NCI-H2107 treated with DMSO at 0.1 percent for 48 hours (cell line): ENCODE measurements around the gene IFI27L2.

Experiments
- DNase-seq: peaks from one replicate; lab custom pipeline; 2025; ENCODE audit not compliant: unreplicated experiment; lab: John Stamatoyannopoulos, UW

The IFI27L2 gene

DNA sequence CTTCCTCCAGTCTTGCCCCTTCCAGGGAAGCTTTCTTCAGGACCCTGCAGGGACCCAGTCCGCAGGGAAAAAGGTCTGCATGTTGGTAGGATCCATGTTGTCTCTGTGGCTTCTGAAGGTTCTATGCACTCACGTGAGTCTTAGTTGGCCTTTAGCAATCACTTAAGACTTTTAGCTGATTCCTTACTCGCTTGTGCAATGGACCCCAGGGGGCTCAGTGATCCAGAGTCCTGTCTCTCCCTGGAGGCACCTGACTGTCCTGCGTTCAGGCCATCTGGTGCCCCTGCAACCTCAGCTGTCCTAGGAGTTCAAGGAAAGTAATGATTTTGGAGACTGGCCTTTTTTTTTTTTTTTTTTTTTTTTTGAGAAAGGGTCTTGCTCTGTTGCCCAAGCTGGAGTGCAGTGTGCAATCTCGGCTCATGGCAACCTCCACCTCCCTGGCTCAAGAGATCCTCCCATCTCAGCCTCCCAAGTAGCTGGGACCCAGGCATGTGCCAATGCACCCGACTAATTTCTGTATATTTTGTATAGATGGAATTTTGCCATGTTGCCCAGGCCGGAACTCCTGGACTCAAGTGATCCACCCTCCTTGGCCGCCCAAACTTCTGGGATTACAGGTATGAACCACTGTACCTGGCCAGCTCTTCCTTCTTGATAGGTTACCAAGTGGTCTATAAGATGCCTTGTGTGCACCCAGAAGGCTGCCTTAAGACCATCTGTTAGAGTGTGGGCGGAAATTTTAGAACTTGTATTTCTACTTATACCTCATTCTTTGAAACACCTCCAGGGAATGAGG lies 4.6 kb downstream of the IFI27L2 start:
- DNase-seq = no peak

DNA sequence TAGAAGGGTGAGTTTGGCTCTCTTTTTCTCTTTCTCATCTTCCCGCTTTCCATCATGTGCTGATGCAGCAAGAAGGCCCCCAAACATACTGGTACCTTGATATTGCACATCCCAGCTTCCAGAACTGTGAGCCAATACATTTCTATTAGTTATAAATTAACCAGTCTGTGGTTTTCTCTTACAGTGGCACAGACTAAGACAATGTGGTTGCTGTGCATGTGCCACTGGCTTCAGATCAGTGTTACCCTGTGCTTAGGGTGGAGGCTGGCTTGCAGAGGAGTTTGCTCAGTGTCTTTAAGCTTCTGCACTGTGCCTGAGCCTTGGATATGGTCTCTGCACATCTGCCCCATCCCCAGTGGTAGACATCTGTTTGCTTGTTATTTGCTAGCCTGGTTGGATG lies 5.5 kb downstream of the IFI27L2 start:
- DNase-seq = no peak

- no peak for DNase-seq
Observed at GRCh38 chr14:94123296-94123695, 6.1 kb downstream of the IFI27L2 start.

- DNase-seq = no peak
Observed at GRCh38 chr14:94122438-94122837, 7.0 kb downstream of the IFI27L2 start.

DNA sequence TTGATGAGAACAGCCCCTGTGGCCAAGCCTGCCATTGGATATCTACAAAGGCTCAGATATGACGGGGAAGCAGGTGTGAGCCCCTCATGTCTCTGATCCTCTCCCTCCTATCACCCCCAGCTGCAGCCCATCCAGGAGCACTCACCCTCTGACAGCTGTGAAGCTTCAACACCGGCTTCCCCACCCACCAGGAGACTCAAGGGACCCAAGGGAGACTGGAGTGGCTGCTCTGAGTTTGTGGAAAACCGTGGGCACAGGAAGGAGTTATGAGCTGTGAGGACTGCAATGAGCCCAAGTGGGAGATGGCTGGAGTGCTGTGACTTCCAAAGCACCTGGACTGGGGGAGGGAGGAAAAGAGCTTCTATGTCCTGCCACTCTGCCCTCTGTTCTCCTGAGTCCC lies 7.9 kb downstream of the IFI27L2 start:
- no peak for DNase-seq

- no peak for DNase-seq
Observed at GRCh38 chr14:94120667-94121340, 8.6 kb downstream of the IFI27L2 start.

GRCh38 chr14:94119071-94119470 lies 10.3 kb downstream of the IFI27L2 start:
- DNase-seq = no peak

DNA sequence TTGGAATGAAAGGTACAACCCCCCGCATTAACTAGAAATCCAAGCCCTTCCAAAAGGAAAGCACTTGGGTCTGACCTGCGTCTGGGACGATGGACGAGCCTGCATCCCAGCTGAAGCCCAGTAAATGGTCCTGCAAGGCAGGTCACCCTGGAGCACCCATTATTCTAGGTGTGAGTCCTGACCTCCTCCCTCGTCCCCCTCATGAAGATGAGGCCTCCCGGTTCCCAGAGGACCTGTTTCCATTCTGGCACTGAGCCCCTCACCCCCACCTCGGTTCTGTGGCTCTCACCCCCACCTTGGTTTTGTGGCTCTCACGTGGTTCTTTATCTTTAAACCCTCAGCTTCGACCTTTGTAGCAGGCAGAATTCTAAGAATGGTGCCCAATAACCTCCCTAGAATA lies 11.5 kb downstream of the IFI27L2 start:
- DNase-seq = no peak

- DNase-seq = no peak
Observed at GRCh38 chr14:94116701-94117100, 12.7 kb downstream of the IFI27L2 start.

GRCh38 chr14:94115631-94116030 lies 13.8 kb downstream of the IFI27L2 start:
- no peak for DNase-seq

- no peak for DNase-seq
Observed at GRCh38 chr14:94115058-94115591, 14.3 kb downstream of the IFI27L2 start.

DNA sequence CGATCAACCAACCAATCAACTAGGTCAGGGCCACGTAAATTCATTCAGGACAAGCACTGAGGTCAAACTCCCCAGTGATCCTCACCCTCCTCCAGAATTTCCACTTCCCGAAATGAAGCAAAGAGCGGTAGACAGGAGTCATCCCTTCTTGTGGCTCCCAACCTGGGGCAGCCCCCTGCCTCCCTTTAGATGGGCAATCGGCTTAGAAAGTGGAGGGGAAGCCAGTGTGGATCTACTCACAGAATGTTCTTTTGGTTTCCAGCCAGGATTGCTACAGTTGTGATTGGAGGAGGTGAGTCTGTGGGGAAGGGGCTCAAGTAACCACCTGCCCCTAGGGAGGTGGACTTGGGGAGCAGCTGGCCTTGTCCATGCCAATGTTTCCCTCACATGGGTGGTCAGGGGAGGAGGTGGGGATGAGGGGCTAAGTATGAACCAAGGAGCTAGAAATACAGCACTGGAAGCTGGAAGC lies 14.8 kb downstream of the IFI27L2 start:
- DNase-seq = no peak

- DNase-seq = no peak
Observed at GRCh38 chr14:94113908-94114588, 15.4 kb downstream of the IFI27L2 start.

DNA sequence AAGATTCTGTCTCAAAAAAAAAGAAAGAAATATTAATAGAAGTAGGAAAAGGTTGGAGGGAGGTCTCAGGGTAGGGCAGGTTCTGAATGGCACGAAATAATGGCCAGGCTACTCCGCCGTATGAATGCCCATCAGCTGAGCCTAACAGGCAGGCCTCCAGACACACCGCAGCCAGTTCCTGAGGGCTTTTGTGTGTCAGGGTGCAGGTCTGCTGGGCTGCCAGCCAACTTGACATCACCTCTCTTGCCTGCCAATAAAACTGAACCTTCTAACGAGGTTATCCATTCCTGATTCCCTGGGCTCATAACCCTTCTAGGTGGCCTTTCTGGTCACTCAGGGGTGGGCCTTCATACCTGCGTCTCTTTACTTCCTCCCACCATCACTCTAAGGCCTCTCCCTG lies 15.9 kb downstream of the IFI27L2 start:
- no peak for DNase-seq

- DNase-seq = no peak
Observed at GRCh38 chr14:94113073-94113472, 16.3 kb downstream of the IFI27L2 start.

- no peak for DNase-seq
Observed at GRCh38 chr14:94112513-94113063, 16.8 kb downstream of the IFI27L2 start.

DNA sequence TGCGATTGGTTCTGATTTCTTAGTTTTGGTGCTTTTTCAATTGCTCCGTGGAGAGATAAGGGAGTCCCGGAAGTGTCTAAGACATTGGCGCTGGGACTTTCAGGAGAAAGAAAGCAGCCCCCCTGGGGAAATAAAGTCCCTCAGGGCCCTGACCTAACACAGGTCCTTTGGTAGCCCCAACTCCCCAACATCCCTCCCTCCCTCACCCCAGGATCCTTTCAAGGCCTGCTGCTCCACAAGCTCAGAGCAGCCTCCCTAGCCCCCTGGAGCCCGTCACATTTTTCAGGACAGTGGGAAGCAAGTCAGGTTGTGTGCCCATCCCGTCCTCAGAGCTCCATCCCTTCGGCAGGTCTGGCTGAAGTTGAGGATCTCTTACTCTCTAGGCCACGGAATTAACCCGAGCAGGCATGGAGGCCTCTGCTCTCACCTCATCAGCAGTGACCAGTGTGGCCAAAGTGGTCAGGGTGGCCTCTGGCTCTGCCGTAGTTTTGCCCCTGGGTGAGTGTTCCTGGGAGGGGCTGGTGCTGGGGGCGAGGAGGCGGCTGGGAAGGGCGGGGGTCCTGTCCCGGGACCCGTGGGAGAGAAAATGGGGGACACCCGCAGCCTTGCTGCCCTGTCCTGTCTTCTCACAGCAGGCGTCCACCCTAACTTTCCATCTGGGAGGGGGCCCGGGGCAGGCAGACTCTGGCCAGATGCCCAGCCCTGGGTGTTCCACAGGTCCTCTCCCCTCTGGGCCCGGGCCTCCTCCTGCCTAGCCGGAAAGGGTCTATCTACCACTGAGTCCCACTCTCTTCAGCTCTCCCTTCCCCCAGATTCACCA lies 17.9 kb downstream of the IFI27L2 start:
- DNase-seq = no peak

DNA sequence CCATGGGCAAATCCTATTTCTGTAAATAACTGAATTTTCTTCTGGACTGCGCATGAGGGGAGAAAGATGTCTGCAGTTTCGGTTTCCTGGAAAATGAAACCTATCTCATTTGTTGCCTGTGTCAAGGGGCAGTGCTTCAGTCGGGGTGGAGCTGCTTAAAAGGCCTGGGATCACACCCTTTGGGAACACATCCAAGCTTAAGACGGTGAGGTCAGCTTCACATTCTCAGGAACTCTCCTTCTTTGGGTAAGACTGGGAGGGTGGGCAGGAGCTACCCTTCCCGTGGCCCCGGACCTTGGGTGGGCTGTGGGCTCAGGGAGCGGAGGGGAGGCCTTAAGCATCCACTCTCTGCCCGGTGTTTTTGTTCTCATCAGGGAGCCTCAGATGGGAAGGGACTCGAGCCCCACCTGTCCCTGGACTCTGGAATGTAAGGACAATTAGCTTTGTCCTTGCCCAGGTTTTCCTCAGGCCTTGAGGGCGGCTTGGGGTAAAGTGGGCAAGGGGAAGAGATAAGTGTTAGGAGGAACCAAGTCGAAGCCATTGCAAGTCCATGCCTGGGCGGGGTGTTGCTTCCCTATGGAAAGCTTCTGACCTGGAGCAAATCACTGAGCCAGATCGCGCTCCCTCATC lies 18.7 kb downstream of the IFI27L2 start, which contains the start of gene IFI27:
TSS of gene IFI27 (plus strand) at position 185 of the 630 bp plus-strand sequence.
- DNase-seq = no peak

DNA sequence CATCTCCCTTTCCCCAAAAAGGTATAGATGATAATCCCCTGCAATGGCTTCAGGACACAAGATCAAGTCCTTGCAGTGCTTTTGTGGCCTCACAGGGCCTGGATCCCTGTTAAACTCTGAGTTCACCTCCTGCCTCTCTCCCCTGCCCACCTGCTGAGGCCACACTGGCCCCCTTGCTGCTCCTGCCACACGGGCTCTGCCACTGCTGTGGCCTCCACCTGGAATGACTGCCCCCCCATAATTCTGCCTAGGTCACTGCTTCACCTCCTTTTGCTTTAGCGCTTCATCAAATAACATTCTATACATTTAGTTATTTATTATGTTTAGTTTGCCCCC lies 19.5 kb downstream of the IFI27L2 start:
- no peak for DNase-seq

- DNase-seq = no peak
Observed at GRCh38 chr14:94104731-94105130, 24.7 kb downstream of the IFI27L2 start.
